ENCODE measurements around the gene STK39.
"Not testable (repeated sequence)": the region's sequence is repeated elsewhere in the genome, so short reads cannot be mapped to it uniquely, and the experiment has no call there.

Gene STK39

GRCh38 chr2:168247341-168248261, at the start of gene STK39:
Gene STK39, minus strand, starts transcription at chr2:168247595. Its CDS starts 160 bp downstream, at chr2:168247435.
- DNase-seq: peak; percentile 59

DNA sequence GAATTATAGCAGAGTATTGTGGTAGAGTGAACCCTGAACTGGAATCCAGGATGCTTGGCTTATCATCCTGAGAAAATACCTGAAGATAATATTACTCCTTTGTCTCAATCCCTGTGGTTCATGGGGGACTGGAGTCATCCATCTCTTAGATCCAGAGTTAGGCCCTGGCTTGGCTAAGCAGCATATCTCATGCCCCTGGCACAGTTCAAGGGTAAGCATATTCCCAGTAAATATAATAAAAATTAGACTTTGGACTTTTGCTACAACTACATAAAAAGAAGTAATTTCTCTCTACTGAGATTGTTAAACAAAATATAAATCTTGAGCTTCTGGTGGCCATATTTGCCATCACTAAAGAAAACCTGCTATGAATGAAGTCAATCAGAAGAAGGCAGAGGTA, 47.7 kb upstream of the STK39 start:
- DNase-seq: no peak

DNA sequence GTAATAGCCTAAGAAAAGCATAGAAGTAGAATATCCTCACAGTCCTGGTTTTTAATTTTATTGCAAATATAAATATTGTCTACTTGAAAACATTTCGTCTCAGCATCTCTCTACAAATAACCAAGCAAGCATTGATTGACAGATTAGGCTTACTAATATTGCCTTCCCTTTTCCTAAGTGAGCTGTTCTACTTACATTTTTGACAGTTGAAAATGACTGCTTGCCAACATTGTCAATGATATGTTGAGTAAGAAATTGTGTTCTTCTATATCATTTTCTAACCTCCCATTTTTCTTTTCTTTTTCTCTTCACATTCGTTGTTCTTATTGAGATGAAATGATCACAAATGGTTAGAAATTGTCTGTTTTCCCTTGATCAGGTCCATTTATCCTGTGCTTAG, 47.0 kb upstream of the STK39 start:
- DNase-seq: no peak

GRCh38 chr2:168293766-168294165, 46.4 kb upstream of the STK39 start:
- DNase-seq: no peak

DNA sequence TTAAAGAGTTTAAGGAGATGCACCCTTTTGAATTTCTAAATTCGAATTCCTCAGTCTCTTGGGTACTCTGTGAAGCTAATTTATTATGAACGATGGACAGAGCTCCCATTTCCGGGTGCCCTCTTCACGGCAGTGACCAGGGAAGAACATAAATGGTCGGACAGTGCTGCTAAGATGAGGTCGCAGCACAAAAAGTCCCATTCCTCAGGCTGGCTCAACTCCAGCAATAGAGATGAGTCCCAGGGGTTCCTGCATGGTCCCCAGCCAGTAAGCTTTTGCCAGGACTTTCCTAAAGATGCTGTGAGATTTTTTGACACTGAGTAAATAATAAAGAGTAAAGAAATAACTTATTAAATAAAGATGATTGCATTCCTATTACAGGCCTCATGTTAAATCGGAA, 43.0 kb upstream of the STK39 start:
- no peak for DNase-seq

DNA sequence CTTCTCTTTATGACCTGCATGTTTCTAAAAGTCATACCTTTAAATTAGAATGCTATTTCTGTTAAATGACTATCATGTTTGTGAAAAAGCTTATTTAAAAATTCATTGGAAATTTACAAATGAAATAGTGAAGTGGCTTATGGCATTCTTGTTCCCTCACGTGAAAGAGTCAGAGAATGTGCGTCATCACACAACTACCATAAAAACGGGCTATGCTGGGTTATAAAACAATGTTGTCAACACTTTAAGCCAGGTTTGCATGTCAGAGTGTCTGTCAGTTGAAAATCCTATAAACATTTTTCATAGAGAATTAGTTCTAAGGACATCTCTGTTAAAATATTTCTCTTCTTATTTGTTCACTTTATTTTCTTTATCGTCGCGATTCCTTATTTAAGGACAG, 42.5 kb upstream of the STK39 start:
- DNase-seq: no peak

GRCh38 chr2:168286535-168286934, 39.1 kb upstream of the STK39 start:
- DNase-seq: no peak

- DNase-seq: no peak
Observed at GRCh38 chr2:168278424-168278888, 31.1 kb upstream of the STK39 start.

DNA sequence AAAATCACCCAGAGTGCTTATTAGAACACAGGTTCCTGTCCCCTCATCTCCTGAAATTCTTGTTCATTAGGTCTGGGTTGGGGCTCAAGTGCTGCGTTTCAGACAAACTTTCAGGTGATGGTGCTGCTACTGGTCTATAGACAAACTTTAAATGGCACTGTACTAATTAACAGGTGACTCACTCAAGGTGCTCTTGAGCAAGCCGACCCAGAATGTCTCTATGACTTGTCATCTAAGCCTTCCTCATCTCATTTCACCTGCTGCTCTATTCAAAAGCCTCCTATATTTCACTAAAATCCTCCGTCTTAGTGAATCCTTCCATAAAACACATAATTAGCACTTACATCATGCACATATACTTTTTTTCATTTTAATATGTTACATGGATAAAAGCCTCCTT, 29.9 kb upstream of the STK39 start:
- no peak for DNase-seq

- no peak for DNase-seq
Observed at GRCh38 chr2:168272225-168272624, 24.8 kb upstream of the STK39 start.

DNA sequence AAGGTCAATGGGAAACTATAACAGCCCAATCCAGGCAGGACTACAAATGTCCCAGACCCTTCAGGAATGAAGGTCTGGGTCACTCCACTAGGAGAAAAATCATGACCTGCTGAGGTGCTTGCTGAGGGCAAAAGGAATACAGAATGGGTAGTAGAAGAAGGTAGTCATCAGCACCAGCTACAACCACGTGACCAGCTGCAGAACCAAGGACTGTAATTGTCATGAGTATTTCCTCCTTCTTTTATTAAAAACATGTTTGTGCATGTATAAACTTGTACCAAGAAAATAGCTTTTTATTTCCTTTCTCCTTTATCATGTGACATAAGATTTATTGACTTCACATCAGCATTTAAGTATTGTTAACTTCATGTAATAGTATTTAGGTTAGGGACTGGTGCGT, 15.5 kb upstream of the STK39 start:
- DNase-seq: not testable (repeated sequence)

DNA sequence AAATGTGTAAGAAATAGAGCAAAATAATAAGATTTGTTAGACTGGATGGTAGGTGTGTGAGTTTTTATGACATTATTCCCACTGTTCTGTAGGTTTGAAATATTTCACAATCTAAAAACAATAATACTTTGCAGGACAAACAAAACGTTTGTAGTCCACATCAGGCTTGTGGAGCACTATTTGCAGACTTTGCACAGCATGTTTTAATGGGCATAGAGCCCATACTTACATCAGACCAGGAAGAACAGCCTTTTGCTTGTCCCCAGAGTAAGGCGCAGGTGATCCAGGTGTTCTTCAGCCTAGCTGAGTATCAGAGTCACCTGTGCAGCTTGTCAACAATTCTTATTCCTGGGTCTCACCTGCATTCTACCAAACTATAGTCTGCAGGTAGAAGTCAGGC, 9.1 kb upstream of the STK39 start:
- DNase-seq: no peak

GRCh38 chr2:168255866-168256265, 8.5 kb upstream of the STK39 start:
- no peak for DNase-seq

DNA sequence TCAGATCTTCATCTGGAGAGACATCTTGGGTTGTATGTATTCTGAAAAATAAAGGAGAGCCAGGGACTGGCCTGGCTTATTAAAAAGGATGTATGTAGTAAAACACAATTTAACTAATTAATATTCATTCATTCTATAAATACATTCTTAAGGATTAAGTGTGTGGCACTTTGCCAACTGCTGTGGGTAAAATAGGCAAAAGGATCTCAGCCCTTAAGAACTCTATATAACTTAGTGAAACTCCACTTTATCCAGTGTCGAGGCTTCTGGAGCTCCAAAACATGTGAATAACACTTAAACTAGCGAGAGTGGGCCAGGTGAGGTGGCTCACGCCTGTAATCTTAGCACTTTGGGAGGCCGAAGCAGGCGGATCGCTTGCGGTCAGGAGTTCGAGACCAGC, 7.7 kb upstream of the STK39 start:
- DNase-seq: no peak

DNA sequence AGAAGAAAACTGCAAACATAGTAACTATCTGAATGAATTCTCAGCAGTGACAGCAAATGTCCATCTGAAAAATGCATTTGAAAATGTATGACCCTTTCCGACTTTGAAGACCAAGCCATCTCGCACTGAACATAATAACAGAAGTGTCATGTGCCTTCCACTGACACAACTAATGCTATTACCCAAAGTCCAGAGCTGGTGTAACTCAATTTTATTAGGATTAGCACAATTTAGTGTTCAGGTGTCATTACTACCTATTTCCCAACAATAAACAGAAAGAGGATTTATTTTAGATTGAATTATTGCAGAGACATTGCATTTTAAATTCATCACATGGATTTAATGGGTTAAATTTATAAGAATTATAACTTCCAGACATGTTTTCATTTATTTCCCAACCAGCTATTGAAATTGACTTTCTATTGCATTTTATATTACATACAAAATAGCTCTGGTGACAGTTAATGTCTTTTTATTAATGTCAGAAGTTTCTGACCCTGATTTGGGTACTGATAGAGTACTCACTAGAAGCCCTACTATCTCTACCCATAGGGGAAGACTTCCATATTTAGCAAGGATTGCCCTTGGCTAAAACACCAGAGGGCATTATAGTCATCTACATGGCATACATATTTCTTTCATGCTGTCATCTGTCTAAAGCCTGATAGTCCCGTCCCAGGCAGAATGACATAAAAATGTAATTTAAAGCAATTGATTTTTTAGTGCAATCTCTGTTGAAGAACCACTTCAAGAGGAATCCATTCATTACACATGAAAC, 7.0 kb upstream of the STK39 start:
- no peak for DNase-seq

GRCh38 chr2:168253379-168253778, 6.0 kb upstream of the STK39 start:
- DNase-seq: no peak

GRCh38 chr2:168252976-168253375, 5.6 kb upstream of the STK39 start:
- no peak for DNase-seq

- DNase-seq: peak; percentile 15
Observed at GRCh38 chr2:168246483-168247340, 683 bp downstream of the STK39 start.

DNA sequence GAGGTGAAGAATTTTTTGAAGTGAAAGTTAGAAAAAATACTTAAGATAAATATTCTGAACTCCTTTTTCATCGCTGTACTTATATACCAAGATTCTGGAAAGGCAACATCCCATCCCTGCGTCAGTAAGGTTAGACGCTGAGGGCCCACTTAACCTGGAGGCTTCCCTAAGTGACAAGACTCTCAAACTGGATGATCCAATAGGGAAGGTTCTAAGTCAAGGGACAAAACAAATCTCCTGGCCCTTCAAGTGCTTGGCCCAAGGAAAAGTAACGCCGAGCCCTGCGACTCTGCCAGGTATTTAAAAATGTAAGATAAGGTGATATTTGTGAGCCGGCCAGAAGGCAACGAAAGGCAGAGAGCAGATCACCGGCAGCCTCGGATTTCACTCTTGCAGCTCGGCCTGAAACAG, 1.3 kb downstream of the STK39 start:
- no peak for DNase-seq

GRCh38 chr2:168245074-168245825, 2.1 kb downstream of the STK39 start:
- DNase-seq: no peak

DNA sequence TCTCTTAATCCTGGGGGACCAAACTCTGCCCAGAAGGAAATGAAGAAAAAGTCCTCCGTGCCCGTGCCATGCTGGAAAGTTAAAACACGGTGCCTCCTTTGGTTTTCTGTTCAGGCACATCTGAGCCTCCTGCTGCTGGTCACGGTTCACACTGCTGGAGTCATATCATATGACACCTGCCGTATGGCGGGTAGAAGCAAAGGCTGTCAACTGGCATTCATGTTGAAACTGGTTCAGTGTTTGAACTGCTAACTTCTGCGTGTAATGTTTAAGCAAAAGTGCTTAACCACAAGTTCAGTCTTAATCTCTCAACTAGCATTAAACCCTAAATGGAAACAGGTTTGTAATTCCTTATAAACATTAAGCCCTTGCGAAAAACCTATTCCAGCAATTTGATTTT, 3.1 kb downstream of the STK39 start:
- peak; percentile 21 for DNase-seq

GRCh38 chr2:168243061-168243460, 4.3 kb downstream of the STK39 start:
- no peak for DNase-seq
